ENCODE data around the gene CLRN3. TPM values are rescaled to one million over a fixed set of nuclear protein-coding genes. Genes with fewer than 3 reads are reported as not detected.

Gene CLRN3
- total and polyA plus RNA-seq, 2 donors (not counting 1 experiment from before 2014, with no cell fraction given): not detected

DNA sequence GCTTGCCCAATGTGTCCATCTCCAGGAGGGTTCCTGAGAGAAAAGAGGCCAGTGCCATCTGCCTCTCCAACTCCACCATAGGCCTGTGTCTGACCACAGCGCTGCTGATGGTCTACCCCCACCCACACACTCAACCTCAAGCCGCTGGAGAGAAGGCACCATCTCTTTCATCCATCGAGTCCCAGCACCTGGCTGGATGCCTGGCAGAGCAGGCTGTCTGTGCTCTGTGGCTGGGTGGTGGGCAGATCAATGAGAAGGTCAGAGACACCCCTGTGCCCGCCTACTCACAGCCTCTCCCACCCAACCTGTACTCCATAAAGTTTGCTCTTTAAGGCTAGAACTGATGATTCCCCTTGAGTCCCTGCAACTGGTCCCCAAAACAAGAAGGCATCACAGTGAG is 58.0 kb downstream of the CLRN3 start:
- no peaks in the 10 kb centered on the region for H3K27me3 ChIP-seq (ENCODE audit: control insufficient read depth, insufficient read depth, low read length)
- no peak for TF ChIP-seq EZH2 (IDR thresholded peaks at IDR 0.05; ENCODE audit: low read length, missing control alignments)
- TF ChIP-seq, protein P1, sequence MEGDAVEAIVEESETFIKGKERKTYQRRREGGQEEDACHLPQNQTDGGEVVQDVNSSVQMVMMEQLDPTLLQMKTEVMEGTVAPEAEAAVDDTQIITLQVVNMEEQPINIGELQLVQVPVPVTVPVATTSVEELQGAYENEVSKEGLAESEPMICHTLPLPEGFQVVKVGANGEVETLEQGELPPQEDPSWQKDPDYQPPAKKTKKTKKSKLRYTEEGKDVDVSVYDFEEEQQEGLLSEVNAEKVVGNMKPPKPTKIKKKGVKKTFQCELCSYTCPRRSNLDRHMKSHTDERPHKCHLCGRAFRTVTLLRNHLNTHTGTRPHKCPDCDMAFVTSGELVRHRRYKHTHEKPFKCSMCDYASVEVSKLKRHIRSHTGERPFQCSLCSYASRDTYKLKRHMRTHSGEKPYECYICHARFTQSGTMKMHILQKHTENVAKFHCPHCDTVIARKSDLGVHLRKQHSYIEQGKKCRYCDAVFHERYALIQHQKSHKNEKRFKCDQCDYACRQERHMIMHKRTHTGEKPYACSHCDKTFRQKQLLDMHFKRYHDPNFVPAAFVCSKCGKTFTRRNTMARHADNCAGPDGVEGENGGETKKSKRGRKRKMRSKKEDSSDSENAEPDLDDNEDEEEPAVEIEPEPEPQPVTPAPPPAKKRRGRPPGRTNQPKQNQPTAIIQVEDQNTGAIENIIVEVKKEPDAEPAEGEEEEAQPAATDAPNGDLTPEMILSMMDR (conservative IDR thresholded peaks at IDR 0.05 in 1 of 2, IDR thresholded peaks at IDR 0.05 in 1 of 2; ENCODE audit: low read depth in 1 of 2, low read length in 2 of 2): no peak

DNA sequence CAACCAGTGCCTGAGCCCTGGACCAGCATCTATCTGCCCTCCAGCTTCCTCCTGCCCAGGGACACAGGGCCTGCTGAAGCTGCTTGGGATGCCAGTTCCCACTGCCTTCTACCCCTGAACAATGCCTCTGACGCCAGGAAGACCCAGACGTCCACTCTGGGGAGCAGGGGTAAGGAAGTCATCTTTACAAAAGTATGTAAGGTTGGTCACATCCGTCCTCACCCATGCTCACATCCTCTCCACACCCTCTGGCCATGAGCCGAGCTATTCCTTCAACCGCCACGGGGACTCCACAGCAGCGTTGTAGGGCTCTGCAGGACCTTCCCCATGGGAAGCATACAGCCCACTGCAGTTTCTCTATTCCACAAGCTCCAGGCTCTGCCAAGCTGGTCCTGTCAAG is 58.5 kb downstream of the CLRN3 start:
- H2AFZ ChIP-seq (ENCODE audit: low read length): no peak overlapping the region
- no peak overlapping the region for H3K9ac ChIP-seq (ENCODE audit: insufficient read depth, low read length)
- H4K20me1 ChIP-seq (ENCODE audit: control insufficient read depth, extremely low read depth, insufficient read depth, low read length): no peaks in the 10 kb centered on the region
- no peaks in the 10 kb centered on the region for H3K79me2 ChIP-seq (ENCODE audit: control insufficient read depth, insufficient read depth, low read length)
- H3K4me2 ChIP-seq (ENCODE audit: extremely low read depth, insufficient read depth, low read length): no peak overlapping the region
- no peaks in the 10 kb centered on the region for H3K36me3 ChIP-seq (ENCODE audit: control insufficient read depth, insufficient read depth, low read length)
- H3K4me1 ChIP-seq (ENCODE audit: control insufficient read depth, extremely low read depth, insufficient read depth, low read length): no peaks in the 10 kb centered on the region
- H3K27ac ChIP-seq (ENCODE audit: insufficient read depth, low read length): no peak overlapping the region
- TF ChIP-seq EZH2 (IDR thresholded peaks at IDR 0.05; ENCODE audit: low read length, missing control alignments): no peak
- TF ChIP-seq, protein P1 (conservative IDR thresholded peaks at IDR 0.05 in 1 of 2, IDR thresholded peaks at IDR 0.05 in 1 of 2; ENCODE audit: low read depth in 1 of 2, low read length in 2 of 2): no peak
- no peak overlapping the region for H3K4me3 ChIP-seq (replicated peaks in 1 of 4; ENCODE audit: control extremely low read depth in 1 of 4, insufficient read depth in 1 of 4, low read depth in 3 of 4, low read length in 4 of 4)
- H3K9me3 ChIP-seq (ENCODE audit: control insufficient read depth, insufficient read depth, low read depth, low read length): no peaks in the 10 kb centered on the region
- no peaks in the 10 kb centered on the region for H3K27me3 ChIP-seq (ENCODE audit: control insufficient read depth, insufficient read depth, low read length)
- no peak for DNase-seq (ENCODE audit: low read depth in 2 of 2)

More for the DNA sequence above, 58.0 kb downstream of the CLRN3 start:
- Histone ChIP-seq H3K79me2 (ENCODE audit: control insufficient read depth, insufficient read depth, low read length) (no peaks in the 10 kb centered on the region), H2AFZ (ENCODE audit: low read length) (no peak overlapping the region), H4K20me1 (ENCODE audit: control insufficient read depth, extremely low read depth, insufficient read depth, low read length) (no peaks in the 10 kb centered on the region), H3K4me3 (replicated peaks in 1 of 4; ENCODE audit: control extremely low read depth in 1 of 4, insufficient read depth in 1 of 4, low read depth in 3 of 4, low read length in 4 of 4) (no peak overlapping the region), H3K36me3 (ENCODE audit: control insufficient read depth, insufficient read depth, low read length) (no peaks in the 10 kb centered on the region), H3K9me3 (ENCODE audit: control insufficient read depth, insufficient read depth, low read depth, low read length) (no peaks in the 10 kb centered on the region), H3K27ac (ENCODE audit: insufficient read depth, low read length) (no peak overlapping the region), H3K4me2 (ENCODE audit: extremely low read depth, insufficient read depth, low read length) (no peak overlapping the region), H3K4me1 (ENCODE audit: control insufficient read depth, extremely low read depth, insufficient read depth, low read length) (no peaks in the 10 kb centered on the region), H3K9ac (ENCODE audit: insufficient read depth, low read length) (no peak overlapping the region)
- DNase-seq (ENCODE audit: low read depth in 2 of 2): no peak

DNA sequence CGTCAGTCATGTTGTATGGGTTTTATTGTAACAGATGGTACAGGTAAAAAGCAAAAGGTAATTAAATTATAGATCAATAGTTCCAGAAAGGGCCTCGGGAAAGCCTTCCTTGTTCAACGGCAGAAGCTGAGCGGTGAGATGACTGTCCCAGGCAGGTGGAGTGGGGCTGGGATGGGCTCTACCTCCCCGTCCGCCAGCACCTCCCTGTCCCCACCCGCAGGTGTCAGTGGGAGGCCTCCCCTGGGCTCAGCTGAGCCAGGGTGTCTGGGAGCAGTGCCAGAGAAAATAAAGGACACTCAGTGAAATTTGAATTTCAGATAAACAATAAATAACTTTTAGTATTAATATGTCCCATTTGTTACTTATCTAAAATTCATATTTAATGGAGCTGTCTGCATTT is 58.9 kb downstream of the CLRN3 start:
- no peak for DNase-seq (ENCODE audit: low read depth in 2 of 2)

More for the DNA sequence above, 58.9 kb downstream of the CLRN3 start:
- Histone ChIP-seq H3K4me1 (ENCODE audit: control insufficient read depth, extremely low read depth, insufficient read depth, low read length) (no peaks in the 10 kb centered on the region), H4K20me1 (ENCODE audit: control insufficient read depth, extremely low read depth, insufficient read depth, low read length) (no peaks in the 10 kb centered on the region), H3K4me2 (ENCODE audit: extremely low read depth, insufficient read depth, low read length) (no peak overlapping the region), H3K9ac (ENCODE audit: insufficient read depth, low read length) (no peak overlapping the region), H3K79me2 (ENCODE audit: control insufficient read depth, insufficient read depth, low read length) (no peaks in the 10 kb centered on the region), H3K4me3 (replicated peaks in 1 of 4; ENCODE audit: control extremely low read depth in 1 of 4, insufficient read depth in 1 of 4, low read depth in 3 of 4, low read length in 4 of 4) (no peak overlapping the region), H2AFZ (ENCODE audit: low read length) (no peak overlapping the region), H3K36me3 (ENCODE audit: control insufficient read depth, insufficient read depth, low read length) (no peaks in the 10 kb centered on the region), H3K9me3 (ENCODE audit: control insufficient read depth, insufficient read depth, low read depth, low read length) (no peaks in the 10 kb centered on the region), H3K27me3 (ENCODE audit: control insufficient read depth, insufficient read depth, low read length) (no peaks in the 10 kb centered on the region), H3K27ac (ENCODE audit: insufficient read depth, low read length) (no peak overlapping the region)
- no peak for TF ChIP-seq EZH2 (IDR thresholded peaks at IDR 0.05; ENCODE audit: low read length, missing control alignments)
